ENCODE data around the gene ANKS3.
A peak's percentile ranks its signal among the peaks of the same experiment; 100 is the strongest.

The ANKS3 gene

DNA sequence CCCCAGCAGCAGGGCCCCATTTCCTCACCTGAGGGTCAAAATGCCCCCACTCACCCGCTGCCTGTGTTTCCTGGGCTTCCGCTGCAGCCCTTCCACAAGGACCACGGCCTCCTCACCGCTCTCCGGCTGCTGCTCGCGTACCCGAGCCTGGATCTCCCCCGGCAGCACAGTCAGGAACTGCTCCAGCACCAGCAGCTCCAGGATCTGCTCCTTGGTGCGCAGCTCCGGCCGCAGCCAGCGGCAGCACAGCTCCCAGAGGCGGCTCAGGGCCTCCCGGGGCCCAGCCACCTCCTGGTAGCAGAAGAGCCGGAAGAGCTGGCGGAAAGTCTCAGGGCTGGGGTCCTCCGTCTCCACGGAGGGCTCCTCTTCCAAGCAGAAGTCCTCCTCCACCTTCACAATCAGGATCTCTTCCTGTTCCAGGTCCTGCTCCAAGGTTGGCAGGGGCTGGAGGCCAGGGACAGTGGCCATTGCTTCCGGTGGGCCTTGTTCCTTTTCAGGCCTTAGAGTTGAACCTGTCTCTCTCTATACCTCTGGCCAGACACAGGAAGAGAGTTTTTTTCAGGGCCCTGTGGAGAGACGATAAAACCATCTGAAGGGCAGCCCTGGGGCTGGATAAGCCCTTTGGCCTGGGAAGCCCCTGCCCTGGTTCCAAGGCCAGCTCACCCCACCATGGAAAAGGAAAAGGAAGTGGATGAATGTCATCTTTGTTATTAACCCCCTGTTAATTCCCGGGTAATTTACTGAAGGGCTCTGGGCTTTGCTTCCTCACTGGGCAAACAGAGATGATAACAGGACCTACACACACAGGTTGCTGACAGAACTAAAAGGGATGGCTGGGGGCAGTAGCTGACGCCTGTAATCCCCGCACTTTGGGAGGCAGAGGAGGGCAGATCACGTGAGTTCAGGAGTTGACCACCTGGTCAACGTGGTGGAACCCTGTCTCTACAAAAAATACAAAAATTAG lies 31.7 kb upstream of the ANKS3 start:
- H3K4me3 ChIP-seq (ENCODE audit: low read length): peak overlapping the region; percentile 93
- no peak for TF ChIP-seq ZNF274 (IDR thresholded peaks at IDR 0.05; ENCODE audit: low read depth, low read length)

DNA sequence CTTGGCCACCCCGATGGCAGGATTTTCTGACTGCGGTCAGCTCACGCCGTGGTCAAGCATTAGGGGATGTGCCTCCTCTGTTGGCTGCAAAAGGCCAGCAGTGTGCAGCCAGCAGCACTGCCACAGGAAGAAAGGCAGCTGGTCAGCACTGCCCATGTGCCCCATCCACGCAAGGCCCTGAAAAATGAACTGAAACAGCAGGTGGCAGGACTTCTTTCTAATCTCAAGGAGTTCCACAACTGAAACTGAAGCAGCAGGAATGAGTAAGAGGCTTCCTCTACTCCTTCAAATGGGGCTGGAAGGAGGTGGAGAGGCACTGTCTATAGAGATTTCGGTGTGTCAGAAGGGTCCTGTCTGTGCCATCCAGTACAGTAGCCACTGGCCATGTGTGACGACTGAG lies 29.7 kb upstream of the ANKS3 start:
- TF ChIP-seq ZNF274 (IDR thresholded peaks at IDR 0.05; ENCODE audit: low read depth, low read length): no peak

DNA sequence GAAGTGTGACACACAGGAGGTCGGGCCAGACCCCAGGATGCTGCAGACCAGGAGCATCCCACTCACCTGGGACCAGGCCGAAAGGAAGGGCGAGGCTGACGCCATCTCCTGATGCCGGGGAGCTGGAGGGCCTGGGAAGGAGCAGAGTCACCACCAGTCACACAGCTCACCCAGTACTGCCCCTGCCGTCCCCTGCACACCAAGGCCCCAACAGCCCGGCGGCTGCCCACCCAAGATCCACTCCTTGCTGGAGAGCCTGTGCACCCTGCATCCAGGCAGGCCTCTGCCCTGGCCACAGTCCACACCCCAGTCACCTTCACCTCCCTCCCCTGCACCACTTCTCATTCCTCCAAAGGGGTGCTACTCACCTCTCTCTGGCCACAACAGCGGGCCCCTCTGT lies 28.1 kb upstream of the ANKS3 start:
- no peak overlapping the region for H3K4me3 ChIP-seq (ENCODE audit: low read length)
- no peak for TF ChIP-seq ZNF274 (IDR thresholded peaks at IDR 0.05; ENCODE audit: low read depth, low read length)

More for the DNA sequence above, 29.7 kb upstream of the ANKS3 start:
- no peak overlapping the region for H3K4me3 ChIP-seq (ENCODE audit: low read length)

DNA sequence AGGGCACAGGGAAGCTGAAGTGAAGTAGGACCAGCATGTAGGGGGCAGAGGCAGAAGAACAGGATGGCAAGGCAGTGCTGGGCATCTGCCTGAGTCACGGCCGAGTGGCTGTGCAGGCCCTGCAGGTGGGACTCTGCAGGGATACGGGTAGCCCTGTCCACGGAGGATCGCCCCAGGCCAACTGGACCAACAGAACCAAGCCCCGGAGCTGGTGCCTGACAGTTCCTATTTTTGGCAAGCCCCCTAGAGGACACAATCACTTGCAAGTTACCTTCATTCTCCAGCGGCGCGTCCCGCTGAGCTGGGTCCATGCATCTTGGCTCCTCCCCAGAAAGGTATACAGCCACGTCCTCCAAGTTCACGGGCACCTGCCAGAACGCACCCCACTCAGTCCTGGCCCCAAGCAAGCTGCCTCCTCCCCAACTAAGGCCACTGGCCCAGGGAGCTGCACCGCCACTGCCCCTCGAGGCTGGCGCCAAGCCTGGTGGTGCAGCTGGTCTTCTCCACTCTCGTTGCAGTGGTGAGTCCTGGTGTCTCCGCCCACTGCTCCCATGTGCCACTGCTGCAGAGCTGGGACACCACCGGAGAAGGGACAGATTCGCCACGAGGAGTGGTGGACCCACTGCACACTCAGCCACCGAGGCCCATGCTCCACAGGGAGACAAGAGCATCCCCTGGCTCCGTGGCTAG lies 26.3 kb upstream of the ANKS3 start:
- no peak for TF ChIP-seq ZNF274 (IDR thresholded peaks at IDR 0.05; ENCODE audit: low read depth, low read length)
- H3K4me3 ChIP-seq (ENCODE audit: low read length): no peak overlapping the region

DNA sequence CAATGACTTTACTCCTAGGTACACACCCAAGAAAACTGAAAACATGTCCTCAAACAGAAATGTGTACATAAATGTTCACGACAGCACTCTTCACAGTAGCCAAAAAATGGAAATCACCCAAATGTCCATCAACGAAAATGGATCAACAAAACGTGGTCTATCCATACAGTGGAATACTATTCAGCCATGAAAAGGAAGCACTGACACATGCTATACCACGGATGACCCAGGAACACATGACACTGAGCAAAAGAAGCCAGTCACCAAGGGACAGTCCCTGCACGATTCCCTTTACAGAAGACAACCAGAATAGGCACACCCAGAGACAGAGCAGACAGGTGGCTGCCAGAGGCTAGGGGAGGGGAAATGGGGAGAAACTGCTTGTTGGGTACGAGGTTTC lies 21.6 kb upstream of the ANKS3 start:
- TF ChIP-seq ZNF274 (IDR thresholded peaks at IDR 0.05; ENCODE audit: low read depth, low read length): no peak
- no peak overlapping the region for H3K4me3 ChIP-seq (ENCODE audit: low read length)

DNA sequence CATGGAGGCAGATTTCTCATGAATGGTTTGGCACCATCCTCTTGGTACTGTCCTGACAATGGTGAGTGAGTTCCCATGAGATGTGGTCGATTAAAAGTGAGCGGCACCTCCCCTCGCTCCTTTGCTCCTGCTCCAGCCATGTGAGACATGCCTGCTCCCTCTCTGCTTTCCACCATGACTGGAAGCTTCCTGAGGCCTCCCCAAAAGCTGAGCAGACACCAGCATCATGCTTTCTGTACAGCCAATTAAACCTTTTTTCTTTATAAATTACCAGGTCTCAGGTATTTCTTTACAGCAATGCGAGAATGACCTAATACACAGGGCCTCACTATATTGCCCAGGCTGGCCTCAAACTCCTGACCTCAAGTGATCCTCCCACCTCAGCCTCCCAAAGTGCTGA lies 20.8 kb upstream of the ANKS3 start:
- H3K4me3 ChIP-seq (ENCODE audit: low read length): no peak overlapping the region
- no peak for TF ChIP-seq ZNF274 (IDR thresholded peaks at IDR 0.05; ENCODE audit: low read depth, low read length)

DNA sequence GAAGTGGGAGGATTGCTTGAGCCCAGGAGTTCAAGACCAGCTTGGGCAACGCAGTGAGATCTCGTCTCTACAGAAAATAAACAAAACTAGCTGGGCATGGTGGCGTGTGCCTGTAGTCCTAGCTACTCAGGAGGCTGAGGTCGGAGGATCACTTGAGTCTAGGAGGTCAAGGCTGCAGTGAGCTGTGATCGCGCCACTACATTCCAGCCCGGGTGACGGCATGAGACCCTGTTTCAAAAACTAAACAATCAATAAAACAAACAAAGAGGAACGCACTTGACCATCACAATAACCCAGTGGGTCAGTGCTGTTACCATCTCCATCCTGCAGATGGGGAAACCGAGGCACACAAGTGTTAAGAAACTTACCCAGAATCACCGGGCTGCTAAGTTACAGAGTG lies 19.2 kb upstream of the ANKS3 start:
- no peak for TF ChIP-seq ZNF274 (IDR thresholded peaks at IDR 0.05; ENCODE audit: low read depth, low read length)

DNA sequence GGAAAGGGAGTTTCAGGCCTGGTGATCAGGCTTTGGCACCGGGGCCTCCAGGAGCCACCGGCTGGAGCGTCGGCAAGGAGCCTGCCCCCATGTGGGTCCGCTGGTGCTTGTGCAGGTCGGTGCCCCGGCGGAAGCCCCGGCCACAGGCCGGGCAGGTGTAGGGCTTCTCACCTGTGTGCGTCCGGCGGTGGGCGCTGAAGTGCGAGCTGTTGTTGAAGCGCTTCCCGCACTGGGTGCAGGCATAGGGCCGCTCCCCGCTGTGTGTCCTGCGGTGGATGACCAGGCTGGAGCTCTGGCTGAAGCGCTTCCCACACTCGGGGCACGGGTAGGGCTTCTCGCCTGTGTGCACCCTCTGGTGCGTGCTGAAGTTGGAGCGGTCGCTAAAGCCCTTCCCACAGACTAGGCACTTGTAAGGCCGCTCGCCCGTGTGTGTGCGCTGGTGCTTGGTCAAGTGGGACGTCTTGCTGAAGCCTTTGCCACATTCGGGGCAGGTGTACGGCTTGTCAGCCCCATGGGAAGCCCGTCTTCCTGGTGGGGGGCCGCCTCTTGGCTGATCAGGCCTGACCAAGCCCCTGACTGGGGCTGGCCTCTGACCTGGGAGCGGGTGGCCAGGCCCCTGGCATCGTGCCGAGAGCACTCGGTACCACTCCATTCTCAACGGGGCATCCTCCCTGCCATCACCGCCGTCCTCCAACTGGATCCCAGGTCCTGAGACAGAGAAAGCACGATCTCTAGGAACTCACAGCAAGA lies 18.5 kb upstream of the ANKS3 start:
- no peak for TF ChIP-seq ZNF274 (IDR thresholded peaks at IDR 0.05; ENCODE audit: low read depth, low read length)
- no peak overlapping the region for H3K4me3 ChIP-seq (ENCODE audit: low read length)

More for the DNA sequence above, 19.2 kb upstream of the ANKS3 start:
- H3K4me3 ChIP-seq (ENCODE audit: low read length): no peak overlapping the region

DNA sequence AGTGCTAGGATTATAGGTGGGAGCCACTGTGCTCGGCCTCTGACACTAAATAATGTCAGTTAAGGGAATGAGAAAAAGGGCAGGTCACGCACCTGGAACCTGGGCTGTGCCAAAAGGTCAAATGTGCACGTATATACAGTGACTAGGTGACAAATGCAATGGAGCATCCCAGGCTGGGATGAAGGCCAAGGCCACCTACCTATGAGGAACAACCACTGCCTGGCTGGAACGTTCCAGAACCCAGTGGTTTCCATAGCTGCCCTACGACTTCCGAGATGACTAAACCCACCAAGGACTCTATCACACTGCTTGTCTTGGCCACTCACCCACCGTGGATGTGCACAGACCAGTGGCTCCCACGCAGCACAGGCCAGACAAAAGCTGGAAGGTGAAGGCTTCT lies 16.8 kb upstream of the ANKS3 start:
- no peak for TF ChIP-seq ZNF274 (IDR thresholded peaks at IDR 0.05; ENCODE audit: low read depth, low read length)
- no peak overlapping the region for H3K4me3 ChIP-seq (ENCODE audit: low read length)

DNA sequence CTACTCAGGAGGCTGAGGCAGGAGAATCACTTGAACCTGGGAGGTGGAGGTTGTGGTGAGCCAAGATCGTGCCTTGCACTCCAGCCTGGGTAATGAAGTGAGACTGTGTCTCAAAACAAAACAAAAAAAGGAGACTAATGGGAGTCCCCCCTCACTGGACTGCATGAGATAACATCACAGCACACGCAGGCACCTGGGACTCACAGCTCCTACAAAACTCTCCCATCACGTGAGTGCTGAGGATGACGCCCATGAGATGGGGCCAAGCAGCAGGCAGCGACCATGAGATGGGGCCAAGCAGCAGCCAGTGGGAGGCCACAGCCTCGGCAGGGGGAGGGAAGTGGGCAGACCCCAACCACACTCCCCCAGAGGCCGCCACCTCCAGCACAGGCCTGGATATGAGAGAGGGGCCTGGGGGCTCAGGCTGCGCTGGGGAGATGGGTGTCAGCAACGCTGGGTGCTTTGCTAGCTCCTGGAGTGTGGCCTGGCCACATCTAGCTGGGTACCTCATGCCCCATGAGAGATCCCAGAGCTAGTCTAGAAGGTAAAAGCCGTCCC lies 15.7 kb upstream of the ANKS3 start:
- no peak overlapping the region for H3K4me3 ChIP-seq (ENCODE audit: low read length)
- no peak for TF ChIP-seq ZNF274 (IDR thresholded peaks at IDR 0.05; ENCODE audit: low read depth, low read length)

DNA sequence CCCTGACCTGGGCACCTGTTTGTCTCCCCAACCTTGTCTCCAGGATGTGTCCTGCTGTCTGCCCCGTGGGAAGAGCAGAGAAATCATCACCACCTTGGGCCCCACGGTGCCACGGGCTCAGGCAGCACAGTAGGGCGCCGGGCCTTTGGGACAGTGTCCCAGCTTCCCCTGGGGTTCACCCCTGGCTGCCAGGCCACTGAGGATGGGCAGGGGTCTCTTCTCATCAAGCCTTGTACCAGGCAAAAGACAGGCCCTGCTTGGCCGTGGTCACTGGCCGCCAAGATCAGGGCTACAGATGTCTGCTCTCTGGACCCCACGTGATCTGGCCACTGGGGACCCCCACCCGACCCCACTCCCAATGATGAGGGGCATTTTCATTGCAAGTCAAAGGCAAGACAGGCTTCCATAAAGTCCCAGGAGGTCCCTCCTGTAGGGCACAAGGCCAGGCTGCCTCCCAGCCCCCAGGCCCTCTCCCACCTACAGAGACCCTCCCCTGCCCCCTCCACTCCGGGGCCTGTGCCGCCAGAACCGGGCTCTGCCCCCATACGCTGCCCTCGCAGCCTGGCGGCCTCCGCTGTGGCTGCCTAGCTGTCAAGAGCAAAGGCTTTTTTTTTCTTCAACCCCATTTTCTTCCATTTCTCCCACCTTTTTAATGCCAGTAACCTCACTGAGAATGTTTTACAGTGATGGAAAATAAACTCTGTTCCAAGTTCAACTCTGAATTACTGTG lies 14.8 kb upstream of the ANKS3 start:
- no peak for TF ChIP-seq ZNF274 (IDR thresholded peaks at IDR 0.05; ENCODE audit: low read depth, low read length)
- H3K4me3 ChIP-seq (ENCODE audit: low read length): no peak overlapping the region

DNA sequence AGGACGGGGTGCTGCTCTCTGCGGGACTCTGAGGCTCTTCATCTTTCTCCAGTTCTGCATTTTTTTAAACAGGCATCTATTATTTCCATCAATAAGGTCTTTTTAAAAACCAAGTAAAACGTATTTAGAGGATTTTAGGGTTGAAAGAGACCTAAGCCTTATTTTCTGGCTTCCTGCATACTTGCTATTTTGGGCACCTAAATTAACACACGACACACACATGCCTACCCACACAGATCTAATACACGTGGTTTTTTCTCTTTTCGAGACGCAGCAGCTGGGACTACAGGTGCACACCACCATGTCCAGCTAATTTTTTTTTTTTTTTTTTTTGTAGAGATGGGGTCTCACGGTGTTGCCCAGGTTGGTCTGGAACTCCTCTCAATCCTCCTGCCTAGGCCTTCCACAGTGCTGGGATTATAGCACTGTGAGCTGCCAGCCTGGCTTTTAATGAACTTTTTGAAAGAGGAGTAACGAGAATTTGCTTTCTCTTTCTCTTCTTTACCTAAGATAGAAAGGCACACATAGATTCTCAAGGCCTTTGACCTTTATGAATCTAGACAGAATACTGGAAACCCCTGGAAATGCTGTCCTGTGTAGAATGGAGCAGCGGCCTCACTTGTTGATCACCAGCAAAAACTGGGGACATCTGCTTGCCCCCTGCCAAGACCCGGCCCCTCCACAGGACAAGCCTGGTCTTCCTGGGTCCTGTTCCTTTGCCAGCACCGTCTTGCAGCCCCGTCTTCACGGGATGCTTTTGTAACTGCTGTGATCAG lies 14.0 kb upstream of the ANKS3 start:
- no peak overlapping the region for H3K4me3 ChIP-seq (ENCODE audit: low read length)
- no peak for TF ChIP-seq ZNF274 (IDR thresholded peaks at IDR 0.05; ENCODE audit: low read depth, low read length)

Measured in GM08714 (cell line).